Retinal pigment epithelial cell (primary cell): ENCODE data around the gene PRDM5.

Experiments used
- DNase-seq: peaks from one replicate; pipeline ENCODE4 v3.0.0-alpha.2; 2010; ENCODE audit warnings: low read depth
- H3K4me3 ChIP-seq: 2 replicates; pipeline ENCODE4 v1.5.1; 2011; ENCODE audit warnings: mild to moderate bottlenecking, low read length, control low read depth, moderate library complexity
- TF ChIP-seq, protein P1 (sequence below): conservative IDR thresholded peaks from 2 replicates; pipeline ENCODE4 v1.5.1; 2011; ENCODE audit warnings: low read depth, low read length, control low read depth, inconsistent platforms

The PRDM5 gene

GRCh38 chr4:120694973-120695372 is 227.6 kb downstream of the PRDM5 start:
- H3K4me3 ChIP-seq: no peak overlapping the region
- TF ChIP-seq, protein P1, sequence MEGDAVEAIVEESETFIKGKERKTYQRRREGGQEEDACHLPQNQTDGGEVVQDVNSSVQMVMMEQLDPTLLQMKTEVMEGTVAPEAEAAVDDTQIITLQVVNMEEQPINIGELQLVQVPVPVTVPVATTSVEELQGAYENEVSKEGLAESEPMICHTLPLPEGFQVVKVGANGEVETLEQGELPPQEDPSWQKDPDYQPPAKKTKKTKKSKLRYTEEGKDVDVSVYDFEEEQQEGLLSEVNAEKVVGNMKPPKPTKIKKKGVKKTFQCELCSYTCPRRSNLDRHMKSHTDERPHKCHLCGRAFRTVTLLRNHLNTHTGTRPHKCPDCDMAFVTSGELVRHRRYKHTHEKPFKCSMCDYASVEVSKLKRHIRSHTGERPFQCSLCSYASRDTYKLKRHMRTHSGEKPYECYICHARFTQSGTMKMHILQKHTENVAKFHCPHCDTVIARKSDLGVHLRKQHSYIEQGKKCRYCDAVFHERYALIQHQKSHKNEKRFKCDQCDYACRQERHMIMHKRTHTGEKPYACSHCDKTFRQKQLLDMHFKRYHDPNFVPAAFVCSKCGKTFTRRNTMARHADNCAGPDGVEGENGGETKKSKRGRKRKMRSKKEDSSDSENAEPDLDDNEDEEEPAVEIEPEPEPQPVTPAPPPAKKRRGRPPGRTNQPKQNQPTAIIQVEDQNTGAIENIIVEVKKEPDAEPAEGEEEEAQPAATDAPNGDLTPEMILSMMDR: no peak
- DNase-seq: peak; percentile 90

- TF ChIP-seq, protein P1: no peak
- H3K4me3 ChIP-seq: no peak overlapping the region
- DNase-seq: no peak
Measured at GRCh38 chr4:120693816-120694215, 228.7 kb downstream of the PRDM5 start.

DNA sequence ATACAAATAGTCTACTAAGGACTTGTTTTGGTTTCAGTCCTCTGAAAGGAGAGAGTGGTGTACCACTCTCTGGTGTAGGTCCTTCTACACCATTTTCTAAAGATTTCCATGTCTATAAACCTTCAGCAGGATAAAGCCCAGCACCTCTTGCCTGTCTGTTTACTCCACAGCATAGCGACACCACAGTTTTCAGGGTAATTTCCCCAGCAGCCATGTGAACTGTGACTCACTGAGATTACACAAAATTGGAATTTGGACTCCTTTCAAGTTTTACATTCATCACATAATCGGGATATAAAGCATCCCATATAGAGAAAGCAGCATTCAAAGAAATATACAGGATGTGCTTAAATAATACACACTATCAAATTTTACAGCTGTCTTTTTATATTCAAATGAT is 229.6 kb downstream of the PRDM5 start:
- TF ChIP-seq, protein P1: peak; percentile 2
- peak; percentile 94 for DNase-seq
- H3K4me3 ChIP-seq: no peak overlapping the region

GRCh38 chr4:120691536-120691935 is 231.0 kb downstream of the PRDM5 start:
- no peak overlapping the region for H3K4me3 ChIP-seq
- TF ChIP-seq, protein P1: no peak
- DNase-seq: no peak

DNA sequence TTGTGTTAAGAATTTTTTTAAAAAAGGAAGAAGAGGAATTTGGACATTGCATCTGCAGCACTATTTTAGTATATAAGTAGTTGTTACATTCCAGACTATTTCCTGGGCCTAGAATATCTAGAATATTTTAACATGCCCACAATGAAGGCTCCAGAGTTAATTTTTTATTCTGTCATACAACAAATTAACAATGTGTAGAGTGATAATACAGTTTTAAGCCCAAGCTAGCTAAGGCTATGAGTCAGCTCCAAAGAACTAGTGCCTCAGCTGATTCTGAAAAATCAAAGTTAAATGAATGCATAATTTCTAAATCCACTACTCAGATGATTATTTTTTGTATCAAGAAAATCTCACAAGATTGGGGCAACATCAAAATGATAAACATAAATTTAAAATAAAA is 231.4 kb downstream of the PRDM5 start:
- no peak overlapping the region for H3K4me3 ChIP-seq
- TF ChIP-seq, protein P1: no peak
- peak; percentile 29 for DNase-seq

- DNase-seq: no peak
- TF ChIP-seq, protein P1: no peak
- H3K4me3 ChIP-seq: no peak overlapping the region
Measured at GRCh38 chr4:120688791-120689190, 233.7 kb downstream of the PRDM5 start.

DNA sequence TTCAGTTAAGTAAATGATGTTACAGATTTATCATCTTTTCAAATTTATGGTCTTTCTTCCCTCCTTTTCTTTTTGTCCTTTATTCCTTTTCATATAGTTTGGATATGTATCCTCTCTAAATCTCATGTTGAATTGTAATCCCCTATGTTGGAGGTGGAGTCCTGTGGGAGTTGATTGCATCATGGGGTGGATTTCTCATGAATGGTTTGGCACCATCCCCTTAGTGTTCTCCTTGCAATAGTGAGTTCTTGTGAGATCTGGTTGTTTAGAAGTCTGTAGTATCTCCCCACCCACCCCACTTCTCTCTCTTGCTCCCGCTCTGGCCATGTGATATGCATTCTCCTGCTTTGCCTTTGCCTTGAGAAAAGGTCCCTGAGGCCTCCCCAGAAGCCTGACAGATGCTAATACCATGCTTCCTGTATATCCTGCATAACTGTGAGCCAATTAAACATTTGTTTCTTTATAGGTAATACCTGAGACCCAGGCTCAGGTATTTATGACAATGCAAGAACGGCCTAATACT is 236.7 kb downstream of the PRDM5 start:
- TF ChIP-seq, protein P1: no peak
- no peak for DNase-seq
- no peak overlapping the region for H3K4me3 ChIP-seq
